ENCODE measurements around the gene SMIM10.
"Not testable (repeated sequence)": the region's sequence is repeated elsewhere in the genome, so short reads cannot be mapped to it uniquely, and the experiment has no call there.

Gene SMIM10

GRCh38 chrX:134990801-134991481, at the start of gene SMIM10:
SMIM10 (plus strand) TSS chrX:134990991; CDS start chrX:134991096, 105 bp downstream.
- peak; percentile 19 to 40 for DNase-seq

- DNase-seq, result not testable (repeated sequence)
Observed at GRCh38 chrX:134946364-134946763, 44.4 kb upstream of the SMIM10 start.

- DNase-seq, result no peak
Observed at GRCh38 chrX:134948333-134949241, 42.2 kb upstream of the SMIM10 start.

GRCh38 chrX:134949271-134949670, 41.5 kb upstream of the SMIM10 start:
- DNase-seq, result no peak

- DNase-seq, result no peak
Observed at GRCh38 chrX:134957836-134958235, 33.0 kb upstream of the SMIM10 start.

- not testable (repeated sequence) for DNase-seq
Observed at GRCh38 chrX:134960366-134960765, 30.4 kb upstream of the SMIM10 start.

GRCh38 chrX:134963041-134963440, 27.8 kb upstream of the SMIM10 start:
- no peak for DNase-seq

- DNase-seq, result no peak
Observed at GRCh38 chrX:134969726-134970125, 21.1 kb upstream of the SMIM10 start.

- DNase-seq, result no peak
Observed at GRCh38 chrX:134971926-134972325, 18.9 kb upstream of the SMIM10 start.

- no peak for DNase-seq
Observed at GRCh38 chrX:134975516-134975915, 15.3 kb upstream of the SMIM10 start.

- no peak for DNase-seq
Observed at GRCh38 chrX:134981910-134982309, 8.9 kb upstream of the SMIM10 start.

GRCh38 chrX:134982748-134983147, 8.0 kb upstream of the SMIM10 start:
- DNase-seq, result no peak

GRCh38 chrX:134985479-134985878, 5.3 kb upstream of the SMIM10 start:
- DNase-seq, result no peak

- no peak for DNase-seq
Observed at GRCh38 chrX:134990475-134990800, 353 bp upstream of the SMIM10 start.

GRCh38 chrX:134997646-134998045, 6.9 kb downstream of the SMIM10 start:
- no peak for DNase-seq

GRCh38 chrX:134998246-134998645, 7.5 kb downstream of the SMIM10 start:
- DNase-seq, result no peak

- DNase-seq, result no peak
Observed at GRCh38 chrX:134999469-134999868, 8.7 kb downstream of the SMIM10 start.

- no peak for DNase-seq
Observed at GRCh38 chrX:135000516-135000915, 9.7 kb downstream of the SMIM10 start.

GRCh38 chrX:135003876-135004623, 13.3 kb downstream of the SMIM10 start:
- peak; percentile 87 to 91 for DNase-seq

- DNase-seq, result no peak
Observed at GRCh38 chrX:135006187-135006586, 15.4 kb downstream of the SMIM10 start.

GRCh38 chrX:135009057-135009610, 18.3 kb downstream of the SMIM10 start:
- DNase-seq, result no peak

GRCh38 chrX:135009838-135010237, 19.0 kb downstream of the SMIM10 start:
- DNase-seq, result no peak

GRCh38 chrX:135010921-135011320, 20.1 kb downstream of the SMIM10 start:
- no peak for DNase-seq
